Activated CD8-positive, alpha-beta memory T cell treated with anti-CD3 and anti-CD28 coated beads for 1 hour (primary cell): ENCODE results near the gene UBXN11.

Experiments
- DNase-seq, 2 donors: peaks; one replicate each; pipeline ENCODE4 v3.0.0-alpha.2; 2020; ENCODE audit warnings: low read depth in 1 of 2; ENCODE audit errors: extremely low read depth in 1 of 2

Gene UBXN11

DNA sequence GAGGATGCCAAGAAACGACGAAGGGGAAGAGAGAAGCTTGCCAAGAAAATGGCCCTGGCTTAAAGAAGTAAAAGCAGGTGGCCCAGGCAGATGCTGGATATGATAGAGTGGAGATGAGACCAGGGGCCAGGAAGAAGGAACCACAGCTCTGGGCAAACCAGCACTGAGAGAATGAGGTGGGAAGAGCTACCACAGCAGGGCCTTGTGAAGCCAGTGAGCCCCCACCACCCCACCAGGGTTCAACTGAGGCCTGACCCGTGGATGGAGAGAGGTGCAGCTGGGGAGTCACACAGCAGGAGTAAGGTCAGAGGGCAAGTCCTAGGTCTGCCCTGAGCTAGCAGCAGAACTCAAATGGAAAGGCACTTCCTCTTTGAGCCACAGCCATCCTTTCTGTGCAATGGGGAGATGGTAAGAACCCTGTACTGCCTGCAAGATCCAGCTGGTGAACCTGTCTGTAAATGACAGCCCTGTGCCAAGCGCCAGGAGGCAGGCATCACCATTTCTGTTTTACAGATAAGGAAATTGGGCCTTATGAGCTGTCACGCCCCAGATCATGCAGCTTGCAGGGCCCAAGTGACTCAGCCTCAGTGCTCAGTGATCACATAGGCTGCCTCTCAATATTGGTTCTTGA, 18.0 kb downstream of the UBXN11 start:
- no peak for DNase-seq

DNA sequence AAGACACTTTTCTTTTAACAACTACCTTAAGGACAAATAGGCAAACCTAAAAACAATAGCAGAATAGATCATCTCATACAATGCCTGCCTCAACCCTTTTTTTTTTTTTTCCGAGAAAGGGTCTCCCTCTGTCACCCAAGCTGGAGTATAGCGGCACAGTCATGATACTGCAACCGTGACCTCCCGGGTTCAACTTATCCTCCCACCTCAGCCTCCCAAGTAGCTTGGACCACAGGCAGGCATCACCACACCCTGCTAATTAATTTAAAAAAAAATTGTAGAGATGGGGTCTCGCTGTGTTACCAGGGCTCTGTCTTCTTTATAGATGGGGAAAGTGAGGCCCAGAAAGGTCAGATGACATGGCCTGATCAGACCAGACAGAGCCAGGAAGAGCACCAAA, 18.6 kb downstream of the UBXN11 start:
- no peak for DNase-seq

DNA sequence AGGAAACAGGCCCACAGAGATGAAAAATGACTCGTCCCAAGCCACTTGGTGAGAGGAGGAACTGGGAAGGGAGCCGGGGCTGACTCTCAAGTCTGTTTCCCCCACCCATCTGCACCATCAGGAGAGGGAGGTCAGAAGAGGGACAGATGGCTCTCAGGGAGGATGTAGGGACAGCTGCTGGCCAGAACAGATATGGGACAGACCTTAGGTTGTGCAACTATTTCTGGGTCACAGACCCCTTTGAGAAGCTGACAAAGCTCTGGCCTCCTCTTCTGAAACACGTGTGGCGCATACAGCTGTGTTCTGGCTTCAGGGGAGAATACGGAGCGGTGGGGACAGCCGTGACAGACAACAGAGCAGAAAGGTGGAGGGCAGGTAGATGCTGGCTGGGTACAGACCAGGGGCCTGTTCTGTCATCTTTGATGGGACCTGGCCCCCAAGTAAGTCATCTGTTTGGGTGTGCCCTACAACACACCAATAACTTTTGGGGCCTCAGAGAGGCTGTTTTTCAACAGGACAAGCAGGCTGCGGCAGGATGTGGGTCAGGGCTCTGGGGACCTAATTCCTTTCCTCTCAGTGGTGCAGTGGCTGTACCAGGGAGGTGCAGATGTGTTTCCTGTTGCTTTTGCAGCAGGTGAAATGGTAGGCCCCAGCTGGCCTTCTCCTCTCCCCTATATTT, 19.3 kb downstream of the UBXN11 start:
- DNase-seq = no peak

- no peak for DNase-seq
Measured at GRCh38 chr1:26286064-26286416, 20.4 kb downstream of the UBXN11 start.

DNA sequence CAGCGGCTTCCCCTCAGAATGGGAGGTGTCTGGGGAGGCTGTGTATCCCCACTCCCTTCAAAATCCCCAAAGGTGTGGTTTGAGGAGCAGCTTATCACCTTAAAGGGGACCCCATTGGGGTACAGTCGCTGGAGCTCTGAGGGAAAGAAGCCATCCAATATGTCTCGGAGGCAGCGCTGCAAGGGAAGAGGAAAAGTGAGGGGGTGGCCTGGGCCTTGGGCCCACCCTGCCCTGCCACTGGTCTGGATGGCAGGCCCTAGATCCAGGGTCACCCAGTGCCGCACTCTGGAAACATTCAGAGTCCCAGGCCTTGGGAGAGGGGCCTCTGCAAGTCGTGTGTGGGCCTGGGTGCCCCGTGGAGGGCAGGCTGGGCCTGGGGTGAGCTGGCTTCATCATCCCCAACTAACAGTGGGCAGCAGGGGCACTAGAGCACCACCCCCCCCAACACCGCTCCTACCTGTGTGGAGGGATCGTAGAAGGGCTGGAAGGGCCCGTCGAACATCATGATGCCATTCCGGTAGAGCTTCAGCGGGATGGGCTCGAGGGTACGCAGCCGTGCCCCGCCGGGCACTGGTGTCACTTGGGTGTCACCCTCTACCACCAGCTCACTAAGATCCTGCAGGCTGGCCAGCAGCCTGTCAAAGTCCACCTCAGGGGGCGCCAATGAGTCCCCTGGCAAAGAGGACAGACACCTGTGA, 20.9 kb downstream of the UBXN11 start:
- DNase-seq = no peak

DNA sequence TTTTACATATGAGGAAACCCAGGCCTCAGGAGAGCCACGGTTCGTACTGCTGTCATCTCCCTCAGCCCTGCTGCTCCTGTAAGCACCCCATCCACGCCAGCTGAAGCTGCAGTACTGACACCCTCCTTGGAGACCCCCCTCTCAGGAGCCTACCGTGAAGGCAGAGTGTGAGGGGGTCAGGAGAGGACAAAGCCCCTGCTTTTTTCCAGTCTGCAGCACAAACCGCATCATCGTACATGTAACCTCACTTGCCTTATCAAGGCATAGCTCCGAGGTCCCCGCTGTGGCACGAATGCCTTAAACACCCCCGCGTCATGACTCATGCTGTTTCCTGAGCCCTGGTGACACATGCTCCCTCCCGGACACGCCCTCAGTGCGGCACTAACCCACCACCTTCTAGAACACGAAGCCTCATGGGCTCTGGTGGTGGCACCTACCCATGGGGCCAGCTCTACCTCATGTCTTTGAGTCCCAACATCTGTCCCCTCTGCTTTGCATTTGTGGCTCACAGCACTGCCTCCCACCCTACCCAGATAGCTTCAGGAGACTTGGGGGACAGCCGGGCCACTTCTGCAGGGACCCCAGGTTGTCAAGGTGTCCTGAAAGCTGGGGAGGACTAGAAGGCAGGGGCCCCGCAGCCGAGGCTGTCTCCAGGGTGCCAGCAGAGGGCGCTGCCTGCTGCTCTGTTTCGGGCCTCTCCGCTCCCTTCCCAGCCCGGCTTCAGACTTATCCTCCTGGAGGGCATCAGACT, 21.7 kb downstream of the UBXN11 start:
- DNase-seq = peak; percentile 89 to 97

DNA sequence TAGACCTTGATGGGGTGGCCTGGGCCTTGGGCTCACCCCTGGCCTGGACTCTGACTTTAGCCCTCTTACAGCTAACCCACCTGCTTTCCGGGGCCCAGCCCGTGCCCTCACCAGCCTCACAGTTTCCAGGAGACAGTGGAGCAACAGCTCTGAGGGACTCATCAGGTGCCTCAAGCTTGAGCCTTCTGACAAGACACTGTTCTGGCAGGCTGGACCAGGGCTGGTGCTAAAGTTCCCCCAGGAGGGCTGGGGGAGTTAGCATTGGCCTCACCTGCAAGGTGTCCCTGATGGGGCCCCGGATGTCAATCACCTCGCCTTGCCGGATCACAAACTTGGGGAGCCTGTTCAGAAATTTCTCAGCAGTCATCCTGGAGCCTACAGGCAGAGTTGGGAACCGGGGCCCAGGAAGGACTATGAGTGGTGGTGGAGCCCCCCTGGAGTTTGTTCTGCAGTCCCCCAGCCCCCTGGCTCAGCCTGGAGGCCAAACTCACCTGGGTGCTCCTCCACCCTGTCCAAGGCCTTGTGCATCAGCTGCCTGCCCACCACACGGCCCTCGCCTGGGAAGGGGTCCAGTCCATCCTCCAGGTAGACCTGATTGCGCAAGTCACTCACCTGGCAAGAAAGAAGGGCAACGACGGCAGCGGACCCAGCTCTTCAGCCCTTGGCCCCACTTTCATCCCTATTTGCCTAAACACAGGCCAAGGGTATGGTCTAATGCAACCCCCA, 22.4 kb downstream of the UBXN11 start:
- DNase-seq = no peak

- no peak for DNase-seq
Measured at GRCh38 chr1:26283279-26283853, 23.1 kb downstream of the UBXN11 start.

DNA sequence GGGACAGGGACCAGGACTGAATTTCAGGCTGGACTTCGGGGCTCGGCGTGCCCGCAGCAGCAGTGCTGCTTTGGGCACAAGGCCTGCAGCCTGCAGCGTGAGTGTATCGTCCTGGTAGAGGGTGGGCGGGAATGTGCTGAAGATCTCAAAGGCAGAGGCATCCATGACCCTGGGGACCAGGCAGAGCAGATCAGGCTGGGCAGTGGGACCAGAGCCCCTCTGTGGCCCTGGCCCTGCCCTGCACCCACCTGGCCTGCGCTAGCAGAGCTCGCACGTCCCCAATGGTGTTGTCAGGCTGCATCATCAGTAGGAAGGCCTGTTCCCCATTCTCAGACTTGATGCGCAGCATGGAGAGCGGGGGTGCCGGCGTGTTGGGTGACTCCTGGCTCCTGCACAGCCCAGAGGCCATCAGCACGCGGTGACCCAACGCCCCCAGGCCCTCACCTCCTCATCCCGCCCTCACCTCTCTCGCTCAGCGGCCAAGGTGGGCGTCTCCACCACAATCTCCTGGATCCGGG, 24.0 kb downstream of the UBXN11 start:
- no peak for DNase-seq

GRCh38 chr1:26281971-26282370, 24.5 kb downstream of the UBXN11 start:
- DNase-seq = no peak

DNA sequence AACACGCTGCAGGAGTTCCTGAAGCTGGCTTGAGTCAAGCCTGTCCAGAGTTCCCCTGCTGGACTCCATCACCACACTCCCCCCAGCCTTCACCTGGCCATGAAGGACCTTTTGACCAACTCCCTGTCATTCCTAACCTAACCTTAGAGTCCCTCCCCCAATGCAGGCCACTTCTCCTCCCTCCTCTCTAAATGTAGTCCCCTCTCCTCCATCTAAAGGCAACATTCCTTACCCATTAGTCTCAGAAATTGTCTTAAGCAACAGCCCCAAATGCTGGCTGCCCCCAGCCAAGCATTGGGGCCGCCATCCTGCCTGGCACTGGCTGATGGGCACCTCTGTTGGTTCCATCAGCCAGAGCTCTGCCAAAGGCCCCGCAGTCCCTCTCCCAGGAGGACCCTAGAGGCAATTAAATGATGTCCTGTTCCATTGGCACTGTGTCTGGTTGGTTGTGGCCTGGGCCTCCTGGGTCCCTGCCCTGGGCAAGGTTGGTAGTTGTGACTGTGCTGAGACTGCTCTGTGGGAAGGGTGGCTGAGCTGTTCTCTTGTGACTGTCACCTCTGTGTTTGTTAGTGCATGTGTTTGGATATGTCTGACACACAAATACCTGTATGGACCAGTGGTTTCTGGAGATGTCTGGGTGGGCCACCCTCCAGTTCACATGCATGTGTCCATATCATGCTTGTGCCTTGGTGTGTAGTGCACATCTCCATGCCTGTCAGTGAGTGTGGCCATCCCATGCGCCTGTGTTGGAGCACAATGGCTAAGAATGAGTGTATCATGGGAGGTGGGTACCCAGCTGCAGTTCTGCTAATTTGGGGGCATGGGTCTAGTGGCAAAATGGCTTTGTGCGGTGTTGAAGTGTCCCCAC, 25.1 kb downstream of the UBXN11 start:
- no peak for DNase-seq

- DNase-seq = no peak
Measured at GRCh38 chr1:26280333-26281042, 25.9 kb downstream of the UBXN11 start.

DNA sequence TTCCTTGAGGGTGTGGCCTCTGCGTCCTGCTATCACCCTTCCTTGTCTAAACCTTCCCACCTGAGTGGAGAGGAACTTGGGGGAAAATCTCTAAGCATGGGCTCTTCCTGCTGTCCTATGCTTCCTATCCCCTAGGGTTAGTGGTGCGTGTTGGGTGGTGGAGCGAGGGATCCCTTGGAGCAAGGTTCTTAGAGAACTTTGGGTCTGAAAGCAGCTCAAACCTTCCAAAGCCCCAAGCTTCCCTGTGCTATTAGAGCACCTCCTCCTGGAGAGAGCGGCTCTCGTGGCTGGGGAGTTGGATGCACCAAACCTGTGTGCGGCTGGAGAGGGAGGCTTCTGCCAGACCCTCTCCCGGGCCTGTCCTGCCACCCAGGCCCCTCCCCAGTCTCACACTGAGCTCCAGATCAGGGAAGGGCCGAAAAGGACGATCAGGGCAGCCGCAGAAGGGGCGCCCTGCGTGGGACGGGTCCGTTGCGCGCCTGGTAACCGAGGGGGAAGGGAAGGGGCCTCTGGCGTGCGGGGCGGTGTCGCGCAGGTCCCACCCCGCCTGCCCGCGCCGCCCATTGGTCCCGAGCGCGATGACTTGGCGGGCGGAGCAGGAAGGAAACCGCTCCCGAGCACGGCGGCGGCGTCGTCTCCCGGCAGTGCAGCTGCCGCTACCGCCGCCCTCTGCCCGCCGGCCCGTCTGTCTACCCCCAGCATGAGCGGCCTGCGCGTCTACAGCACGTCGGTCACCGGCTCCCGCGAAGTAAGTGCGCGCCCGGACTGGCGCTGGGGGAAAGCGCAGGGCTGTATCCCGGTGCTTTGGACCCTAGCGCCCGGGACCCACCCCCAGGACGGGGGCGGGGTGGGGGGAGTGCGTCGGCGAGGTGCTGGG, 26.7 kb downstream of the UBXN11 start, which contains the start of gene SH3BGRL3:
SH3BGRL3 (plus strand) TSS at position 631 of the 877 bp plus-strand sequence; CDS start at position 701, 70 bp downstream.
- peak; percentile 63 to 73 for DNase-seq

- no peak for DNase-seq
Measured at GRCh38 chr1:26278724-26279455, 27.5 kb downstream of the UBXN11 start.

DNA sequence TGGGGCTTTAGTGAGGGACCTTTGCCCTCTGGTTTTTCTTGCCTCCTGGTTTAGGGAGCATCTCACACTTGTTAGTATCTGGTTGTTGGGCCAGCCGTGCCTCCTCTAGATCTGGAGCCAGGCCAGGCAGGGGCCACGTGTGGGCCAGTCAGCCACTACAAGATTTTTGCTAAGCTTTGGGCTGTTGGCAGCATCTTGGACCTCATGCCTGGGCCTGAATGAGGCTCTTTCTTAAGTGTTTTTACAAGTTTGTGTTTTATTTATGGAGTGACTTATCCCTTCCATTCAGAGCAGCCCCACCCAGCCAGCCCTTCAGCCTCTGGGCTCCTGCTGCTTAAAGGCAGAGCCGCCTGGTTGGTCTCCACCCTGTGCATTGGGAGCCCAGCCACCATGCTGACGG, 28.1 kb downstream of the UBXN11 start:
- no peak for DNase-seq

DNA sequence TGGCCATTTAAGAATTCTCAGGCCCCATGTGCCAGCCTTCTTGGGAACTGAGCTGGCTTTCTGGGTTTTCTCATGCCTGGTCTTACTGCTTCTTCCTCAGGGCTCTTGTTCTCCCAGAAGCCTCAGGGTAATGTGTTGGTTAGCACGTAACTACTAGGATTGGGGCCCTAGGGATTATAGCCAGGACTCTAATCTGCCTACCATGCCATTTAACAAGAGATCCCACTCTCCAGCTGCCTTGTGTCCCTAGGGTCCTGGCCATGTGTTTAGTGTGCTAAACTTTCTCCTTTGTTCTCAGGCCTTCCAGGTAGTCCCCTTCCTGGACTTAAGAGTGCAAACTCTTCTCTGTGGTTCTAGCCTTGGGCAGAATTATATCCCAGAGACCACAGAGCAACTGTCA, 28.7 kb downstream of the UBXN11 start:
- DNase-seq = no peak

GRCh38 chr1:26277261-26277661, 29.2 kb downstream of the UBXN11 start:
- no peak for DNase-seq
